Measurements from ENCODE around the gene ARHGAP22. TPM values are rescaled to one million over a fixed set of nuclear protein-coding genes. Genes with fewer than 3 reads are reported as not detected.

The ARHGAP22 gene
- total RNA-seq, 1 donor: 22.9 TPM

DNA sequence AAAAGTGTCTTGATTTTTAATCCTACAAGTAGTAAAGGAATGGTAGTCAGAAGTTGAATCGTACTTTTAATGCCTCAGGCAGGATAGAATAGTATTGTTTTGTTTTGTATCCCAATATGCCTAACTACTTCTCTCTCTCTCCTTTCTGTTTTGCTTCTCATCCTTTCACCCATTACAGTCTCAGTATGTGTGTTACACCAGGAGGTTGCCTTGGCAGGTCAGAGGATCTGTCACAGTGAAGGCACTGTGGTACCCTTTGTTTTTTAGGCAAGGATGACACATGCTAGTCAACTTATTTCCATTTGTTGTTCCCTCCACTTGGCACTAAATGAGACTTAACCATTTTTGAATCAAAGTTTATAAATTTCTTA is 204.0 kb downstream of the ARHGAP22 start:
- no peak overlapping the region for H3K4me3 ChIP-seq (ENCODE audit: low read depth, low read length)
- DNase-seq (ENCODE audit: low read depth): peak; percentile 35
- TF ChIP-seq, protein P1, sequence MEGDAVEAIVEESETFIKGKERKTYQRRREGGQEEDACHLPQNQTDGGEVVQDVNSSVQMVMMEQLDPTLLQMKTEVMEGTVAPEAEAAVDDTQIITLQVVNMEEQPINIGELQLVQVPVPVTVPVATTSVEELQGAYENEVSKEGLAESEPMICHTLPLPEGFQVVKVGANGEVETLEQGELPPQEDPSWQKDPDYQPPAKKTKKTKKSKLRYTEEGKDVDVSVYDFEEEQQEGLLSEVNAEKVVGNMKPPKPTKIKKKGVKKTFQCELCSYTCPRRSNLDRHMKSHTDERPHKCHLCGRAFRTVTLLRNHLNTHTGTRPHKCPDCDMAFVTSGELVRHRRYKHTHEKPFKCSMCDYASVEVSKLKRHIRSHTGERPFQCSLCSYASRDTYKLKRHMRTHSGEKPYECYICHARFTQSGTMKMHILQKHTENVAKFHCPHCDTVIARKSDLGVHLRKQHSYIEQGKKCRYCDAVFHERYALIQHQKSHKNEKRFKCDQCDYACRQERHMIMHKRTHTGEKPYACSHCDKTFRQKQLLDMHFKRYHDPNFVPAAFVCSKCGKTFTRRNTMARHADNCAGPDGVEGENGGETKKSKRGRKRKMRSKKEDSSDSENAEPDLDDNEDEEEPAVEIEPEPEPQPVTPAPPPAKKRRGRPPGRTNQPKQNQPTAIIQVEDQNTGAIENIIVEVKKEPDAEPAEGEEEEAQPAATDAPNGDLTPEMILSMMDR (IDR thresholded peaks at IDR 0.05; ENCODE audit: insufficient read depth, low read depth, low read length): no peak

DNA sequence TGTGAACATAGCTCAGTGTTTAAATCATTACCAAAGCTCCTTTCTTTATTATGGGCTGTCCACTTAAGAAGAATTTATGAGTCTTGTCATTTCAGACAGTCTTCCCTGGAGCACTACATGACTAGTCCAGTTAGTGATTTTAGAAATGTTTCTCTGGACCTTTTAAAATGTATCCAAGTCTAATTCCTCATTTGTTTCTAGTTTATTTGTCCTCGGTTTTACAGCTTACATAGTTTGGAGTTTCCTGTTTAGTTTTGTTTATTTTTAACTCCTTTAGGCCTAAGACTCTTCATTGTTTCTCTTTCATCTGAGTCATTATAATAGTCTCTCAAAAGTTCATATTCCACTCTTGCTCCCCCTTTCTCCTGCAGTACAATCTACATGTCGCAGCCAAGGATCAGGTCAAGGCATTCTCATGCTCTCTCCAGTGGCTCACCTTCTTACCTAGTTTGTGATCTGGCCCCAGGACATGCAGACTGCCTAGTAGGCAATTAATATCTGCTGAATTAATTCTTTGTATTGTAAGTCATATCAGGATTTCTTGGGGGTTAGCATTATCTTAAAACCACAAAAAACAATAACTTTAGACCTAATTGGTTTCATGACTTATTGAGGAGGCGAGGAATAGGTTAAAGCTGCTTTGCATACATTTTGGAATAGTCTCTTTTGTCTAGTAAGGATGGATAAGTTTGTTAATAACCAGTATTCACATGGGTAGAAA is 204.6 kb downstream of the ARHGAP22 start:
- TF ChIP-seq, protein P1 (IDR thresholded peaks at IDR 0.05; ENCODE audit: insufficient read depth, low read depth, low read length): no peak

DNA sequence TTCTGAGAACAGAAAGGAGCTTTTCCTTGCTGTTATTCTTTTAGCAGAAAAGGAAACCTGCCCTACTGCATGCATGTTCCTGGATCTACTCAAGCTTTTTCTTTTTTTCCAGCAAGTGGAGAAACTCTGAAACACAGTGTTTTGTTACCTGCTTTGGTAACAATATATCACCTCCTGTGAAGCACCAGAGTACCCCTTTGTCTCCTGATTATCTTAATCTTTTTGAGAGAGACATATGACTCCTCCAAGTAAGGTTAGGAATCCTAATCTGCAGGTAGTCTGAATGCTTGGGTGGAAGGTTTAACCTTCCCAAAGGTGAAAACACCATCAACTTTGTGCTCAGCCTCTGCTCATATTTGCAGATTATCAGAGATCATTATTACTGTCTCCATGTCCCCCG is 205.3 kb downstream of the ARHGAP22 start:
- no peak overlapping the region for H3K4me3 ChIP-seq (ENCODE audit: low read depth, low read length)
- DNase-seq (ENCODE audit: low read depth): no peak
- TF ChIP-seq, protein P1 (IDR thresholded peaks at IDR 0.05; ENCODE audit: insufficient read depth, low read depth, low read length): no peak

More for the DNA sequence above, 204.6 kb downstream of the ARHGAP22 start:
- peak; percentile 59 for DNase-seq (ENCODE audit: low read depth)
- no peak overlapping the region for H3K4me3 ChIP-seq (ENCODE audit: low read depth, low read length)

DNA sequence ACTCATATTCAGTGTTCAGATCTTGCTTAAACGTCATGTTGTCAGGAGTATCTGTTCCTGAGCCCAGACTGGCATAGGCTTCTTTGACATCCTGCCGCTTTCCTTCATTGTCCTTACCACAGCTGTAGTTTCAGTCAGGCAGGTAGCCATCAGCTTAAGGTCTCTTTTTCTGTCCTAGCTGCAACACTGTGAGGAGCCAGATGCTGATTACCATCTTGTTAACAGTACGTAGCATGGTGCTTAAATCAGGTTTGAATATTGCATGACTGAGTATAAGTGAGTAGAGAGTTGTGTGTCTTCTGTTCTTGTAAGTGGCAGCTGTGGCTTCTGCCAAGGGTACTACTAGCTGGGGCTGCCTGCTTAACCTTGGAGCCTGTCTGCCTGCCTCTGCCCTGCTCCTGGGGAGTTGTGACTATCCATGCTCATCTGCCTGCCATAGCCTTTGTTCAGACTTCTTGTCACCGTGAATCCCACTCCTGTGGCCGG is 205.8 kb downstream of the ARHGAP22 start:
- no peak overlapping the region for H3K4me3 ChIP-seq (ENCODE audit: low read depth, low read length)
- TF ChIP-seq, protein P1 (IDR thresholded peaks at IDR 0.05; ENCODE audit: insufficient read depth, low read depth, low read length): no peak
- DNase-seq (ENCODE audit: low read depth): no peak

DNA sequence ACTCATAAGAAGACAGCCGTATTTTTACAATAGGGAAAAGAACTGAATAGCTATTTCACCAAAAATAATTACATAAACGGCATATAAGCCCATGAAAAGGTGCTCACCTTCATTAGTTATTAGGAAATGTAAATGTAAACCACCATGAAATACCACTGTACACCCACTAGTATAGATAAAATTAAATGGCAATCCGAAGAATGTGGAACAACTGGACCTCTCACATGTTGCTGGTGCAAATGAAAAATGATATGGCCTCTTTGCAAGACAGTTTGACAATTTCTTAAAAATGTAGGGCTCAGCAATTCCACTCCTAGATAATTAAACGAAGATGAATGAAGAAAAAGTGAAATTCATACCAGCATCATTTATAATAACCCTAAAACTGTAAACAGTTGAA is 206.6 kb downstream of the ARHGAP22 start:
- no peak for DNase-seq (ENCODE audit: low read depth)
- TF ChIP-seq, protein P1 (IDR thresholded peaks at IDR 0.05; ENCODE audit: insufficient read depth, low read depth, low read length): no peak

More for the DNA sequence above, 206.6 kb downstream of the ARHGAP22 start:
- no peak overlapping the region for H3K4me3 ChIP-seq (ENCODE audit: low read depth, low read length)

Small RNA genes within 50 kb of the gene (small RNA-seq; reads per million reads assigned to genes)
- not detected for gene AC016397.1

Other genes with a start within 250 kb of the ARHGAP22 start
- gene WDFY4, start 79.8 kb upstream of the ARHGAP22 start, total RNA-seq: not detected in 2 replicates